GM19099 (cell line): ENCODE data around the gene IQCB1.
A peak's percentile ranks its signal among the peaks of the same experiment; 100 is the strongest.

Experiments used
- POLR2A ChIP-seq: IDR thresholded peaks from 3 replicates; pipeline ENCODE4 v1.6.1; 2011; ENCODE audit warnings: low read depth; ENCODE audit not compliant: insufficient read length; ENCODE audit errors: extremely low read depth

The IQCB1 gene

GRCh38 chr3:121757812-121758545 is 76.9 kb downstream of the IQCB1 start:
- TF ChIP-seq POLR2A, result no peak

- no peak for TF ChIP-seq POLR2A
These were observed 77.6 kb downstream of the IQCB1 start for GRCh38 chr3:121757087-121757811.

- no peak for TF ChIP-seq POLR2A
These were observed 82.1 kb downstream of the IQCB1 start for GRCh38 chr3:121752772-121753171.

GRCh38 chr3:121752261-121752660 is 82.6 kb downstream of the IQCB1 start:
- TF ChIP-seq POLR2A, result no peak

- TF ChIP-seq POLR2A, result no peak
These were observed 84.8 kb downstream of the IQCB1 start for GRCh38 chr3:121750087-121750415.

GRCh38 chr3:121749276-121750086 is 85.4 kb downstream of the IQCB1 start, which contains the start of gene GOLGB1:
Gene GOLGB1, minus strand, starts transcription at chr3:121749741. Its CDS starts 18,770 bp downstream, at chr3:121730971.
- TF ChIP-seq POLR2A, result peak; percentile 97

GRCh38 chr3:121748680-121749275 is 86.1 kb downstream of the IQCB1 start:
- TF ChIP-seq POLR2A, result no peak

- TF ChIP-seq POLR2A, result no peak
These were observed 86.9 kb downstream of the IQCB1 start for GRCh38 chr3:121747976-121748375.

- TF ChIP-seq POLR2A, result no peak
These were observed 94.0 kb downstream of the IQCB1 start for GRCh38 chr3:121740896-121741295.

- TF ChIP-seq POLR2A, result no peak
These were observed 95.0 kb downstream of the IQCB1 start for GRCh38 chr3:121739902-121740301.

- no peak for TF ChIP-seq POLR2A
These were observed 97.2 kb downstream of the IQCB1 start for GRCh38 chr3:121737644-121738043.

GRCh38 chr3:121736112-121736511 is 98.7 kb downstream of the IQCB1 start:
- TF ChIP-seq POLR2A, result no peak

- TF ChIP-seq POLR2A, result no peak
These were observed 99.7 kb downstream of the IQCB1 start for GRCh38 chr3:121735047-121735696.

- no peak for TF ChIP-seq POLR2A
These were observed 103.7 kb downstream of the IQCB1 start for GRCh38 chr3:121730940-121731687.
